ENCODE measurements around the gene AADACL3.
"Not testable (repeated sequence)": the region's sequence is repeated elsewhere in the genome, so short reads cannot be mapped to it uniquely, and the experiment has no call there.

Gene AADACL3, protein sequence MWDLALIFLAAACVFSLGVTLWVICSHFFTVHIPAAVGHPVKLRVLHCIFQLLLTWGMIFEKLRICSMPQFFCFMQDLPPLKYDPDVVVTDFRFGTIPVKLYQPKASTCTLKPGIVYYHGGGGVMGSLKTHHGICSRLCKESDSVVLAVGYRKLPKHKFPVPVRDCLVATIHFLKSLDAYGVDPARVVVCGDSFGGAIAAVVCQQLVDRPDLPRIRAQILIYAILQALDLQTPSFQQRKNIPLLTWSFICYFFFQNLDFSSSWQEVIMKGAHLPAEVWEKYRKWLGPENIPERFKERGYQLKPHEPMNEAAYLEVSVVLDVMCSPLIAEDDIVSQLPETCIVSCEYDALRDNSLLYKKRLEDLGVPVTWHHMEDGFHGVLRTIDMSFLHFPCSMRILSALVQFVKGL

GRCh38 chr1:12715896-12716437, at the start of gene AADACL3:
TSS of gene AADACL3 (plus strand) at chr1:12716110. CDS start at chr1:12716177, 67 bp downstream.
- FAIRE-seq, result no peak

DNA sequence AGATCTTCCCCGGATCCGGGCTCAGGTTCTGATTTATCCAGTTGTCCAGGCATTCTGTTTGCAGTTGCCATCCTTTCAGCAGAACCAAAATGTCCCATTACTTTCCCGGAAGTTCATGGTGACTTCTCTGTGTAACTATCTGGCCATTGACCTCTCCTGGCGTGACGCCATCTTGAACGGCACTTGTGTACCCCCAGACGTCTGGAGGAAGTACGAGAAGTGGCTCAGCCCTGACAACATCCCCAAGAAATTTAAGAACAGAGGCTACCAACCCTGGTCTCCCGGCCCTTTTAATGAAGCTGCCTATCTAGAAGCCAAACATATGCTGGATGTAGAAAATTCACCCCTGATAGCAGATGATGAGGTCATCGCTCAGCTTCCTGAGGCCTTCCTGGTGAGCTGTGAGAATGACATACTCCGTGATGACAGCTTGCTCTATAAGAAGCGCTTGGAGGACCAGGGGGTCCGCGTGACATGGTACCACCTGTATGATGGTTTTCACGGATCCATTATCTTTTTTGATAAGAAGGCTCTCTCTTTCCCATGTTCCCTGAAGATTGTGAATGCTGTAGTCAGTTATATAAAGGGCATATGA, 49.7 kb upstream of the AADACL3 start:
- no peak for FAIRE-seq

DNA sequence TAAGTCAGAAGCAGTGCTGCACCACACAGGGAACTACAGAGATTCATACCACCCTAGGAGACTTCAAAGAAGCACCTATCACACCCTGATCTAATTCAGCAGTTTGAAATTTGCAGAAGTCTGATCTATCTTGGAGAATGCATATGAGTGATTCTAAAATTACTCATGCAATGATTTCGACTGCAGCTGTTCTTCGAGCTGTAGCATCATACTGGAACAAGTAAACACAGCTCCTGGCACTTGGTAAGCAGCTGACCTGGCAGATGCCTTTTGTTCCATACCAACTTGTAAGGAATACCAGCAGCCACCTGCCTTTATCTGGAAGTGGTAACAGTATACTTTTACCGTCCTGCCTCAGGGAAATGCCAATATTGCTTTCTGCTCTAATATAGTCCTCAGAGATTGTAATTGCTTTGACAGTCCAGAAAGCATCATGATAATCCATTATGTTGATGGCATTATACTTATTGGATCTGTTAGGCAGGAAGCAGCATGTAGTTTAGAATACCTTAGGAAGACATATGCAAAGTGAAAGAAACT, 46.3 kb upstream of the AADACL3 start:
- FAIRE-seq, result no peak

- no peak for FAIRE-seq
Measured at GRCh38 chr1:12674358-12674757, 41.6 kb upstream of the AADACL3 start.

- FAIRE-seq, result not testable (repeated sequence)
Measured at GRCh38 chr1:12676122-12676521, 39.8 kb upstream of the AADACL3 start.

- no peak for FAIRE-seq
Measured at GRCh38 chr1:12677565-12677964, 38.3 kb upstream of the AADACL3 start.

- no peak for FAIRE-seq
Measured at GRCh38 chr1:12678350-12678749, 37.6 kb upstream of the AADACL3 start.

DNA sequence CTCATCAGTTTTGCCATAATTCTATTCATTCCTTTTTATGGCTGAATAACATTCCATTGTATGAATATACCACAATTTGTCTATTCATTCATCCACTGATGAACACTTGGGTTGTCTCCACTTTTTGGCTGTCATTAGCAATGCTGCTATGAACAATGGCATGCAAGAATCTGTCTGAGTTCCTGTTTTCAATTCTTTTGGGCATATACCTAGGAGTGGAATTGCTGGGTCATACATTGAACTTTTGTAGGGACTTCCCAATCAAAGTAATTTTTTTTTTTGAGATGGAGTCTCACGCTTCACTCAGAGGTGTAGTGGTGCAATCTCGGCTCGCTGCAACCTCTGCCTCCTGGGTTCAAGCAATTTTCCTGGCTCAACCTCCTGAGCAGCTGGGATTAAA, 37.1 kb upstream of the AADACL3 start:
- FAIRE-seq, result no peak

- no peak for FAIRE-seq
Measured at GRCh38 chr1:12690156-12690555, 25.8 kb upstream of the AADACL3 start.

DNA sequence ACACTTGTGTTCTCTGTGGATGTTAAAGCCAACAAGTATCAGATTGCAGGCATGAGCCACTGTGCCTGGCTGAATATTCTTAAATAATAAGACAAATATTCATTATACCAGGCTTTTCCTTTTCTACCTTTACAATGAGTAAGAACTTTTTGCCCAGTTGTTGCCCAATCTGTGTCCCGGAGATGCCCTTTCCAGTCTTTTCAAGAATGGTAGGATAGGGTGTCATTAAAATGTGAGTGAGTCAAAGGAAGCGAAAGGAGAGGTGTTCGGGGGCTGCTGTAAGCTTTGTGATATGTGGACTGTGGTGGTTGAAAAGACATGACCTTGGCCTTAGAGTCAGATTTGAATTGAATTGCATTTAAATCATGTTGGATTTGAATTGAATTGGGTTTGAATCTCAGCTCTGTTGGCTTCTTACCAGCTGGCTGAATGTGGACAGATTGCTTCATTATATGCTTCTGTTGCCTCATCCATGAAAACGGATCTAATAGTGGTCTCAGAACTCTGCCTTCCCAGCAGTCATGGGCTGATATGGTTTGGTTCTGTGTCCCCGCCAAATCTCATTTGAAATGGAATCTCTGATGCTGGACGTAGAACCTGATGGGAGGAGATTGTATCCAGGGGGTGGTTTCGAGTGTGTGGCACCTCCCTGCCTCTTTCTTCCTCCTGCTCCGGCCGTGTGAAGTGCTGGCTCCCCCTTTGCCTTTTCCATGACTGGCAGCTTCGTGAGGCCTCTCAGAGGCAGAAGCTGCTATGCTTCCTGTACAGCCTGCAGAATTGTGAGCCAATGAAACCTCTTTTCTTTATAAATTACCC, 22.7 kb upstream of the AADACL3 start:
- no peak for FAIRE-seq

DNA sequence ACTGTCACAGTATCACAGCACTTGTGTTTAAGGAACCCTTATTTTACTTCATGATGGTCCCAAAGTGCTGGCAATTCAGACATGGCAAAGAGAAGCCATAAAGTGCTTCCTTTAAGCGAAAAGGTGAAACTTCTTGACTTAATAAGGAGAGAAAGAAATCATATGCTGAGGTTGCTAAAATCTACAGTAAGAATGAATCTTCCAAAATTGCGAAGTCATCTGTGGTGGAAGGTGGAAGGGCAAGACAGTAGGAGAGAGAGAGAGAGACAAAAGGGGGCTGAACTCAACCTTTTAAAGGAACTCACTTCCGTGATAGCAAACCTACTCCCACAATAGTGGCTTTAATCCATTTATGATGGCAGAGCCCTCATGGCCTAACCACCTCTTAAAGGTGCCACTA, 19.3 kb upstream of the AADACL3 start:
- no peak for FAIRE-seq

- FAIRE-seq, result no peak
Measured at GRCh38 chr1:12697397-12697796, 18.5 kb upstream of the AADACL3 start.

DNA sequence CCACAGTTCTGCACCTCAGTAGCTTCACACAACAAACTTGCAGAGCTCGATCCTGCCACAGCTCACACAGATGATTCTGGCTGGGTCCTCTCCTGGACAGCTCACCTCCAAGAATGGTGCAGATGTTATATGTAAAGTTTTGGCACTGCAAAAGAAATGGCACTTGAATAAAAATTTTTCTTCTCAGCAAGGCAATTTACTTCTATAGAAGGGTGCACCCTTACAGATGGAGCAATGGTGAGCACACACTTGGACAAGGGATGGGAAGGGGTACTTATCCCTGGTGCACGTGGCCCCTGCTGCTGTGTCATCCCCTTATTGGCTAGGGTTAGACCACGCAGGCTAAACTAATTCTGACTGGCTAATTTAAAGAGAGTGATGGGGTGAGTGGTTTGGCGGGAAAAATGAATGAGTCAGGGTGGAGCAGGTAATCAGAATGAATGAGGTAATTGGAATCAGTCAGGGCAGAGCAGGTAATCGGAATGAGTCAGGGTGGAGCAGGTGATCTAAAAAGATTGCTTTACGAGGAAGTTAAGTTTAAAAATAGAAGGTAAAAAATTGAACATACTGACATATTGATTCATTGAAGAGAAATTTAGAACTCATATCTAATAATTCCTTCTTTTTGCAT, 12.0 kb upstream of the AADACL3 start:
- no peak for FAIRE-seq

DNA sequence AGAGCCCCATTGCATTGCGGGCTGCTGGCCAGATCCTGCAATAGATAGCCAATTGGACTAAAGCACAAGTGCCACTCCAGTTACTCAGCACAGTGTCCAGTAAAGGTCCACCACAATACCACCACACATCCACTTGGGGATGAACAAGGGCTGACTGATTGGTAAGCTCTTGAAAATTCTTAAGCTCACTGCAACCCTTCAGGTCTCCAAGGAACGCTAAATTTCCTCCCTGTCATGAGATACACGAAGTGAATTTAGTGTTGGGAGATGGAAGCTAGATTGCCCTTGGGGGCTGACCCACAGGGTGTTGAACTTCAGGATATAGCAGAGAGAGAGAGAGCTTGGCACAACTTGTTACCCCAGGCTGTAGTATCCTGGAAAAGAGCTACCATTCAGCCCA, 9.8 kb upstream of the AADACL3 start:
- no peak for FAIRE-seq

GRCh38 chr1:12708396-12709090, 7.4 kb upstream of the AADACL3 start:
- FAIRE-seq, result no peak

GRCh38 chr1:12709091-12709491, 6.8 kb upstream of the AADACL3 start:
- FAIRE-seq, result no peak

DNA sequence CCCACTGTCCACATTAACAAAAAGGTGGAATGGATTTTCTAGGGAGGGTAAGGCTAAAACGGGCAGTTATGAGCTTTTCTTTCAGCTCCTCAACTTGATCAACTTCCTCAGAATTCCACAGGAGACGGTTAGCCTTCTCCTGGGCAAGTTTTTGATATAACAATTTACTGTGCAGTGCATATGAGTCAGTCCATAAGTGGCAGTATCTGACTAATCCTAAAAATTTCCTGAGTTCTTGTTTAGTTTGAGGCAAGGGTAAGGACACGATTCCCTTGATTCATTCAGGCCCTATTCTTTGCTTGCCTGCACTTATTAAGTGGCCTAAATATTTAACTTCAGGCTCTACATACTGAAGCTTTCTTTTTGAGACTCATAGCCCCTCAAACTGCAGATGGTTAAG, 6.2 kb upstream of the AADACL3 start:
- no peak for FAIRE-seq

- FAIRE-seq, result no peak
Measured at GRCh38 chr1:12711536-12711935, 4.4 kb upstream of the AADACL3 start.

DNA sequence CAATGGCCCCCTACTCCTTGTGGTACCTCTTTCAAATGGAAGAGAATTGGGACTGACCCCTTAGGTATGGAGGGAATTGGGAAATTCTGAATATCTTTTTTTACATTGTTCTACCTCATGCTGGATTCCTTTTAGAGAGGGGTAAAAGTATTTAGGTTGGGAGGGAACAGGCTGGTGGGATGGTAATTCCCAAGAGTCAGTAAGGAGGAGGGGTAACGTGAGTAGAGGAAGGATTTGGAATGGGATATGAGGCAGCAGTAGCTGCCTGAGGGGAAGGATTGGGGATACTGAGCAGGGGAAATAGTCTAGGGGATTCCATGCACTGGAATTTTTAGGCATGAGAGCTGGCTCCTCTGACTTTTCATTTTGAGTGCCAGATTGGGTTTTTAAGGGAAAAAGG, 3.8 kb upstream of the AADACL3 start:
- no peak for FAIRE-seq

DNA sequence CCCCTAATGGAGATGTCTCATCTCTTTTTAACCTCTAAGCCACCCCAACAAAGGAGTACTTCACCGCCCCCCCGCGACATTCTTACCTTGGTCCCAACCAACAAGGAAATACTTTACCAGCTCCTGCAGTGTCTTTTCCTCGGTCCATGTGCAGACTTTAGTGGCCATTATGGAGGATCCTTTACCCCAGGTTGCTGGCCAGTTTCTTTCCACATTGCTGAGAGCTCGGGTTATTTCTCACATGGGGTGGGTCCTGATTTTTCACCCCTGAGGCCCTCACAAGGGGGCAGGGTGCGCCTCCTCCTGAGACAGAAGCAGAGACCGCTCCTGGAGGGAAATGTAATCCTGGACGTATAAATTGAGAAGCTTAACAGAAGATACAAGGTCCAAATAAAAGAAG, 3.0 kb upstream of the AADACL3 start:
- no peak for FAIRE-seq

DNA sequence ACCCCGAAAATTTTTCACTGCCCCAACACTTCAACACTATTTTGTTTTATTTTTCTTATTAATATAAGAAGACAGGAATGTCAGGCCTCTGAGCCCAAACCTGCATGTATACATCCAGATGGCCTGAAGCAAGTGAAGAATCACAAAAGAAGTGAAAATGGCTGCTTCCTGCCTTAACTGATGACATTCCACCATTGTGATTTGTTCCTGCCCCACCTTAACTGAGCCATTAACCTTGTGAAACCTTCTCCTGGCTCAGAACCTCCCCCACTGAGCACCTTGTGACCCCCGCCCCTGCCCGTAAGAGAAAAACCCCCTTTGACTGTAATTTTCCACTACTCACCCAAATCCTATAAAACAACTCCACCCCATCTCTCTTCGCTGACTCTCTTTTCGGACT, 2.3 kb upstream of the AADACL3 start:
- FAIRE-seq, result not testable (repeated sequence)
